GM15510 (cell line): ENCODE results near the gene PYGO1.

Experiments used
- POLR2A ChIP-seq: IDR thresholded peaks from 3 replicates; pipeline ENCODE4 v1.6.1; 2011; ENCODE audit warnings: borderline replicate concordance; ENCODE audit not compliant: insufficient read length; ENCODE audit errors: extremely low read depth

PYGO1 gene, protein sequence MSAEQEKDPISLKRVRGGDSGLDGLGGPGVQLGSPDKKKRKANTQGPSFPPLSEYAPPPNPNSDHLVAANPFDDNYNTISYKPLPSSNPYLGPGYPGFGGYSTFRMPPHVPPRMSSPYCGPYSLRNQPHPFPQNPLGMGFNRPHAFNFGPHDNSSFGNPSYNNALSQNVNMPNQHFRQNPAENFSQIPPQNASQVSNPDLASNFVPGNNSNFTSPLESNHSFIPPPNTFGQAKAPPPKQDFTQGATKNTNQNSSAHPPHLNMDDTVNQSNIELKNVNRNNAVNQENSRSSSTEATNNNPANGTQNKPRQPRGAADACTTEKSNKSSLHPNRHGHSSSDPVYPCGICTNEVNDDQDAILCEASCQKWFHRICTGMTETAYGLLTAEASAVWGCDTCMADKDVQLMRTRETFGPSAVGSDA

DNA sequence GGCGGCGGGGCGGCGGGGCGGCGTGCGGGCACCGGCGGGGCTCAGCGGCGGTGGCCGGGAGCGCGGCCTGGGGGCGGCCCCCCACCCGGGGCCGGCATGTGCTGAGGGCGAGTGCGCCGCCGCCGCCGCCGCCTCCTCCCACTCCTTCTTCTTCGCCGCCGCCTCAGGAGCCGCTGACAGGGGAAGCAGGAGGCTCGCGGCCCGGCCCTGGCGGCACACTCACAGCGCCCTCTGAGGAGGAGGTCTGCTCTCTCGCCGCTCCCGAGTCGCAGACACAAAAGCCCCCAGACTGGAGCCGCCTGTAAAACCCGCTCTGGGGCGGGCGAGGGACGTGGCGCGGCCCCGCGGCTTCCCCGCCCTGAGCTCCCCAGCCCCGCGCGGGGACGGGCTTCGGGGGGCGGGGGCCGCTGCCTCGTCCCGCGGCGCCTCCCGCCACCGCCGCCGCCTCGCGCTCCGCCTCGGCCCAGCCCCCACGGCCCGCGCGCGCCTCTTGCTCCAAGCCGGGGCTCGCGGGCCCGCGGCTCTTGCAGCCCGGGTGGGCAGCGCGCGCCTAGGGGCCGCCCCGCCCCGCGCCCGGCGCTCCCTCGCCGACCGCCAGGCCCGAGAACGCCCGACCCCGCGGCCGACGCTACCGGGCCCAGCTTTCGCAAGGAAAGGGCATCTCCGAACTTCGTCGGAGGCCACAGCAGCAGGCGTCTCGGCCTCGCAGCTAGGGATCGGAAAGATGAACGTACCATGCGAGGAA is at the start of gene PYGO1:
TSS of gene PYGO1 (minus strand) at position 276 of the 745 bp plus-strand sequence. CDS start 462 bp downstream, outside the sequence.
- no peak for TF ChIP-seq POLR2A

DNA sequence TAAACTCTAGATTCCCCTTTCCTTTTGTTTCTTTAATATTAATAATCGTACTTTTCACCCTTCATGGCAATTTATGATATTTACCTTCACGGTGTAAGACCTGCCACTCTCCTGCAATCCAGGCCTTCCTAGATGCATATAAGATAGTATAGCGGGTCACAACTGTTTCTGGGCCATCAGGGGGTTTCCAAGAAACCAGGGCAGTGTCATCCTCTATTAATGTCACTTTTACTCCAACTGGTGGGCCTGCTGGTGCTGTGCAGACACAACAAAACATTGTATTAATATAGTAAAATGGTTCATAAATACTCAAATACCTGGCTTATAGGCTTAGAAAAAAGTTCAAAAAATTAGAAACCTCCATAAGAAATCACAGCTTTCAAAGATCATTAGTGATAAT is 48.9 kb upstream of the PYGO1 start:
- TF ChIP-seq POLR2A = no peak

DNA sequence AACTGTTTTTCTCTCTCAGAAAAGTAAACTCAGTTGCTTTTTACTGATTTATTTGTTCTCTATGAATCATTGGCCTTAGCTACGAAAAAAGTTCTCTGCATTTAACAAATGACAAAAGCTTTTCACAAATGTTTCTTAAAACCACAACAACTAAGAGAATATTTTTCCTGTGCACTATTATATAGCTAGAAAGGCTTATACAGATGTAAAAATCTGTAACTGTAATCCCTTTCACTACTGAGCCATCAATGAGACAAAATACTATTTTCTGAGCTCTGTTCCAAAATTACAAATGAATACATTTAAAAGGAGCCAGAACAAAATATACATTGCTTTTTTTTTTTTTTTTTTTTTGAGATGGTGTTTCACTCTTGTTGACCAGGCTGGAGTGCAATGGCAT is 45.6 kb upstream of the PYGO1 start:
- TF ChIP-seq POLR2A = no peak

DNA sequence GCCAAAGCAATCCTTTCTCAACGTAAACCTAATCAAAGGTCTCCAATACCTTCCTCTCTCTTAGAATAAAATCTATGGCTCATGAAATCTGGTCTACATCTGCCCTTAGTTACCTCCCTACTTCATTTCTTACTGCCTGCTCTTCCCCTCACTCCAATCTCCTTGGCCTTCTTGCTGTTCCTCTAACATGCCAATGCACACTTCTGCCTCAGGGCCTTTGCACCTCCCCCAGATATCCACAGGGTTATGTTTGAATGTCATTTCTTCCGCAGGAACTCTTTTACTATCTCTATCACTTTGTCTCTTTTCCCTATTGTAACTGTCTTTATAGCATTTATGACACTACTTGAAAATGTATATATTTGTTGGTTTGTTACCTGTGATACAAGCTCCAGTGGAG is 44.3 kb upstream of the PYGO1 start:
- no peak for TF ChIP-seq POLR2A

DNA sequence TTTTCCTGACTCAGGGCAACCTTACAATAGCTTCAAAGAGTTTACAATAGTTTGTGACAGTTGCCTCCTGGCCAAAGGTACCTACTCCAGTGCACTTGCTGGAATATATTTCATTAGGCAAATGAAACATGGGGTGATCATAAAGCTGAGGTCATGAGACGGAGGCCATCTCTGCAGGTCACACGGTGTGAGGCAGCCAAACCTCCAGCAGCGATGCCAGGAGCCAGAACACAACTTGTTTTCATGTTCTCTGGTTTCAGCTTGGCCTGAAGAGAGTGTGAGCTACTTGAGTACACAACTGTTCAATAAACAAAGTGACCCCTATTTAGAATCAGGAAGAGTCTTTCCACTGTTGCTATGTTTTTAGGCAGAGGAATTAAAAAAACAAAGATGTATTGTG is 42.7 kb upstream of the PYGO1 start:
- TF ChIP-seq POLR2A = no peak

DNA sequence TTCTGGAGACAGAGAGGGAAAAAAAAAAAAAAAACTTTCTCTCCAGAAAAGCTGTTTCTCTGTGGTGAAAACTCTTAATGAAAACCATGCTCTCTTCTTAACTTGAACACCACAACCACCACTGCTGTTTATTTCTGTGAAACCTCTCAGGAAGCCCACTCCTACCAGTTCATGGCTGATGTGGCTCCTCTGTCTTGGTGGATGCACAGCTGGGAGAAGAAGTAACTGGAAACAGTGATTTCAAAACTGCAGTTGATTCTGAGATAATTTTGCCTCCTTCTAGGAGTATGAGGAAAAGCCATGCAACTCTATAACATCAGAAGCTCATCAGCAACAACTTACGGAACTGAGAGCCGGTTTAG is 40.2 kb upstream of the PYGO1 start:
- TF ChIP-seq POLR2A = no peak

DNA sequence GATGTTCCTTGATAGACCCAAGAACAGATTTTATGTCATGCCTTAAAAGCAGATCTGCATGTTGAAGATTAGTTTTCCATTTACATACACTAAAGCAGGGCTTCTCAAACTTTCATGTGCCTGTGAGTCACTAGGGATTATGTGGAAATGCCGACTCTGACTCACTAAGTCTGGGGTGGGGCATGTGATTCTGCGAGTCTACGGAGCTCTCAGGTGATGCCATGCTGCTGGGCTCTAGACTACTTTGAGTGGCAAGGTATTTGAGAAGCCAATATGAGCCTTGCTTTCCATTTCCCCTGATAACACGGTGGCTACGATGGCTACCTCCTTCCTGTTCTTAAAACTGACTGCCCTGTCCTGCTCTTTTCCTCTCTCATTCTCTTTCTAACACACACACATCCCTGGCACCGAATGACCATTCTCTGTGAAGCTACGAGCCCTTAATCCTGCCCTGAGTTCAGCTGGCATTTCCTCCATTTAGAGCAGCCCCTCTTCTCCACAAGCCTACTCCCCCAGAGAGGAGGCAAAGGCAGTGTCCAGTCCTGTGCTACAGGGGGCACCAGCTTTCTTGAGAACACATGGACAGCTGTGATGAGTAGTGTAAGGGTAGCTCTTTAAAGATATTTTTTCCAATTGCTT is 39.7 kb upstream of the PYGO1 start:
- no peak for TF ChIP-seq POLR2A

DNA sequence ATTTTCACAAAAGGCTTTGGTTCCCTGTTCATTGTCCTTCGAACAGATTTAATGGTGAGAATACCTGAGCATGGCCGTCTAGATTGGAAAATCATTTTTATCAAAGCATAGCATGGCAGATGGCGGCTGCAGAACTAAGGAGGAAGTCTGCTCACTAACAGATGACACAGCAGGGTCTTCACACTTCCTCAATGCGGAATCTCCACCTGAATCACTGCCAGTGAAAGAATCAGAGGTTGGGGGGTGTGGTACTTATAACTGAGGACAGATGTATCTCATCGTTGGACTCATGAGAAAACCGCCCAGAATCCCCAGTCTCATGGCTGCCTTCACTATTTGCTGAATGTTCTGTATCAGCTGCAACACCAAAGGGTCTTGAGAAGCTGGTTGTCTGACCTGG is 31.6 kb upstream of the PYGO1 start:
- no peak for TF ChIP-seq POLR2A

DNA sequence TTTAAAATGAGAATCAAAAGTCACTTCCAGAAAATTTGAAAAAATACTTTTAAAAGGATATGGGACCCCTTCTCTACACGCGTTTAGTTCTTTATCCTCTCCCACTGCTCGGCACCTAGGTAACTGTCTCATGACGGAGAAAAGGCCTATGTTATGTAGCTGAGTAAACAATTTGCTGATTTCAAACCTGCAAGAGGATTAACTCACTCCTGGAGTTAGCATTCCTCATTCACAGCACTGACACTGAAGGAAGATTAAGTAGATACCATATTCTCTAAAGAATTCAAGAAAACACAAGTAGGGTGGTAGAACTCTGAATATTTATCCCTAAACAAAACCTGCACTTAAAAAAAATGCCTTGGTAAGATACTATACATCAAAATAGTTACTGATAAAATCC is 30.2 kb upstream of the PYGO1 start:
- no peak for TF ChIP-seq POLR2A

DNA sequence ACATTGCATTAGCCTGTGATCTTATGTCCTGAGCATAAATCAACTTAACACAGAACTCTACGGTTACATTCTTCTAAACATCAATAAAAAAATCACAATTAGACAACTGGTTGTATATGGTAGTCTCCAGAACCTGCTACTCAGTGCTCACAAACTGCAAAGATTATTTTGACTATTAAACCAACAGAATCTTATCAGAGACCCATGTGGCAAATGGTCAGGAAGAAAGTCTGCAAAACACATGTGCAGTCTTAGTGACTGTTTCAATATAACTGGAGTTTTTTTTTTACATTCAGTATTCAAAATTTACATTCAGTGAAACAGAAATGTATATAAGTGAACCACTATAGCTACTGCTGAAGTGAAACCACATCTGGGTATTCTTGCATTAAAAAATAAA is 27.3 kb upstream of the PYGO1 start:
- TF ChIP-seq POLR2A = no peak

DNA sequence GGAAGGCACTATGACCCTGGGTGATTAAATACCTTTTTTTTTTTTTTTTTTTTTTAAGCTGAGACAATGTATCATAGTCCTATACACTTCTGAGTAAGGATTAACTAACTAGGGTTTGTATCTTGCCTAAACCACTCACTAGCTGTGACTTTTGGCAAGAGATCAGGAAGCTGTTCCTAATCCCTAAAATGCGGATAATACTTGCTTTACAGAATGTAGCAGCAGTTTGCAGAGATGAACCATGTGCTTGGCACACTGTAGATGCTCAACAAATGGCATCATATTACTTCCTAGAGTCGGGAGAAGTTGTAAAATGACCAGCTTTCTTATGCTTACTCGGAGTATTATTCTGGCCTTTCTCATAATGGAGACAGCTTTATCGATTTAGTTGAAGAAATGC is 25.6 kb upstream of the PYGO1 start:
- no peak for TF ChIP-seq POLR2A

DNA sequence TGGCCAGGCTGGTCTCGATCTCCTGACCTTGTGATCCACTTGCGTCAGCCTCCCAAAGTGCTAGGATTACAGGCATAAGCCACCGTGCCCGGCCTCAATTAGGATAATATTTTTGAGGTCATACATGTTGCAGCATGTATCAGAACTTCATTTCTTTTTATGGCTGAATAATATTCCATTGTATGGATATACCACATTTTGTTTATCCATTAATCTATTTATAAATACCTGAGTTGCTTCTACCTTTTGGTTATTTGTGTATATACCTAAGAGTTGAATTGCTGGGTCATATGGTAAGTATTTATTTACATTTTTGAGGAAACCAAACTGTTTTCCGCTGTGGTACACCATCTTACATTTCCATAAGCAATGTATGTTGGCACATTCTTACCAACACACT is 18.1 kb upstream of the PYGO1 start:
- no peak for TF ChIP-seq POLR2A

DNA sequence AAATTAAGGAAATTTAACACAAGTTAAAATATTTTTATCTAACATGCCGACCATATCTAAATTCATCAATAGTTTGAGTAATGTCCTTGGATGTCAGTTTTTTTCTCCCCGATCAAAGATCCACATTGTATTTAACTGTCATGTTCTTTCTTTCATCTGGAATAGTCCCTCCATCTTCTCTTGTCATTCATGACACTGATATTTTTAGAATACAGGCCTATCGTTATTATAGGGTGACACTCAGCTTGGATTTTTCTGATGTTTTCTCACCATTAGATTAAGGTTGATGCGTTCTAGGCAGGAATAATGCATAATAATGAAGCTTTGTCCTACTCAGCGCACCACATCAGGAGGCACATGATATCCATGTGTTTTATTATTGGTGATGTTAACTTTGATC is 13.2 kb upstream of the PYGO1 start:
- TF ChIP-seq POLR2A = no peak

DNA sequence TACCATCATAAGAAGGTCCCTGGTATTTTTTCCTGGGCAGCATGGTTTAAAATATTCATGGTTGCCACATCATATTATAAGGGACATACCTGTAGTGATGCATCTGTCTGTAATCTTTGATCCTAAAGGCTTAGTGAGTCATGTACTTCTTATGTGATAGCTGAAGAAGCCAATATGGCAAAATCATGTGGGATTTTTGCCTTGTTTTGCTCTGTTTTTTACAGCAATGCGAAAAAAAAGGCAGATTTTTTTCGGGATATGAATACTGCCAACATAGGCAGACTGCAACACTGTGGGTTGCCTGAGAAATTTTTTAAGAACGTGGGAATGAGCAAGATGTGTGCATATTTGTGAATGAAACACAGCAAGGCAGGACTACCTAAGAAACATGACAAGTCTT is 11.3 kb upstream of the PYGO1 start:
- no peak for TF ChIP-seq POLR2A

DNA sequence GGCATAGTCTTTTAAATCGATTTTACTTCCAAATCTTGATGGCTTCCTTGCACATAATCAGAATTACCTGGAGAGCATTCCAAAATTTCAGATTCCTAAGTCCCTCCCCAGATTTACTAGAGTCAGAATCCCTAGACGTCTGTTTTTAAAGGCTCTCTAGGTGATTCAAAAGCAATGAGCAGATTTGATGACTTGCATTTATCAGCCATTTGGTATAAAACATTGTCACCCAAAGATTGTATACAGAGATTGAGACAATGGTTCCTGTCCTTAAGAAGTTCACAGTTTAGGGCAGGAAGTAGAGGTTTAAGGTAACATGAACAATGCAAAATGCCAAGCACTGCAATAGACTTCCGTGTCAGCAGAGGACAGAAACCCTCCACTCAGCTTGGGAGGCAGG is 2.6 kb upstream of the PYGO1 start:
- TF ChIP-seq POLR2A = no peak
